Fibroblast of skin of right quadriceps (primary cell): ENCODE data around the gene LARP1B.
"Not testable (repeated sequence)": the region's sequence is repeated elsewhere in the genome, so short reads cannot be mapped to it uniquely, and the experiment has no call there.

Source experiments
- DNase-seq: peaks from one replicate; pipeline ENCODE4 v3.0.0-alpha.2; 2013

Gene LARP1B

GRCh38 chr4:128141866-128142265, 80.8 kb downstream of the LARP1B start:
- DNase-seq: no peak

- no peak for DNase-seq
Observed at GRCh38 chr4:128145727-128146126, 84.6 kb downstream of the LARP1B start.

GRCh38 chr4:128153800-128154199, 92.7 kb downstream of the LARP1B start:
- DNase-seq: no peak

- no peak for DNase-seq
Observed at GRCh38 chr4:128155231-128155855, 94.2 kb downstream of the LARP1B start.

GRCh38 chr4:128155874-128156456, 94.9 kb downstream of the LARP1B start:
- DNase-seq: no peak

- not testable (repeated sequence) for DNase-seq
Observed at GRCh38 chr4:128156472-128156871, 95.4 kb downstream of the LARP1B start.

- no peak for DNase-seq
Observed at GRCh38 chr4:128158894-128159293, 97.8 kb downstream of the LARP1B start.

- DNase-seq: peak; percentile 2
Observed at GRCh38 chr4:128159967-128160366, 98.9 kb downstream of the LARP1B start.

GRCh38 chr4:128161138-128161537, 100.0 kb downstream of the LARP1B start:
- DNase-seq: no peak

GRCh38 chr4:128162434-128162833, 101.3 kb downstream of the LARP1B start:
- peak; percentile 11 for DNase-seq

GRCh38 chr4:128163177-128164117, 102.3 kb downstream of the LARP1B start:
- peak; percentile 41 for DNase-seq

- DNase-seq: no peak
Observed at GRCh38 chr4:128166982-128167381, 105.9 kb downstream of the LARP1B start.

GRCh38 chr4:128168701-128169100, 107.6 kb downstream of the LARP1B start:
- no peak for DNase-seq

GRCh38 chr4:128169245-128169644, 108.1 kb downstream of the LARP1B start:
- no peak for DNase-seq

- DNase-seq: no peak
Observed at GRCh38 chr4:128176643-128177042, 115.5 kb downstream of the LARP1B start.

GRCh38 chr4:128177498-128177897, 116.4 kb downstream of the LARP1B start:
- peak; percentile 15 for DNase-seq

- no peak for DNase-seq
Observed at GRCh38 chr4:128186623-128187022, 125.5 kb downstream of the LARP1B start.

GRCh38 chr4:128191115-128191781, 130.1 kb downstream of the LARP1B start:
- DNase-seq: peak; percentile 66

GRCh38 chr4:128220286-128221235, 159.4 kb downstream of the LARP1B start:
- peak; percentile 75 for DNase-seq

- no peak for DNase-seq
Observed at GRCh38 chr4:128221586-128221985, 160.5 kb downstream of the LARP1B start.

GRCh38 chr4:128225148-128225547, 164.0 kb downstream of the LARP1B start:
- DNase-seq: peak; percentile 96

- no peak for DNase-seq
Observed at GRCh38 chr4:128227991-128228571, 167.0 kb downstream of the LARP1B start.
